SK-N-SH treated with all-trans-retinoic acid at 6 μM for 48 hours (cell line): ENCODE results near the gene CHDH.

Experiments used
- ATAC-seq: fragments of 200-7000 bp; cut with Tn5 transposase; 3 replicates; pipeline ENCODE4 v1.9.1; 2020; ENCODE audit warnings: mild to moderate bottlenecking, moderate library complexity
- ARNTL ChIP-seq: fragments of 450-650 bp; formaldehyde crosslinking; IDR thresholded peaks from 2 replicates; pipeline ENCODE4 v1.5.0; 2020; ENCODE audit warnings: low read depth, mild to moderate bottlenecking, moderate library complexity, borderline replicate concordance
- CSRNP3 ChIP-seq: fragments of 250-450 bp; sonication (Bioruptor Pico); IDR thresholded peaks from 2 replicates; pipeline ENCODE4 v1.5.1; 2021; ENCODE audit warnings: mild to moderate bottlenecking, moderate library complexity
- ESRRG ChIP-seq: fragments of 250-450 bp; sonication (Bioruptor Pico); IDR thresholded peaks from 2 replicates; pipeline ENCODE4 v1.6.1; 2021; ENCODE audit warnings: mild to moderate bottlenecking
- OSR1 ChIP-seq: fragments of 250-450 bp; sonication (Bioruptor Pico); IDR thresholded peaks from 2 replicates; pipeline ENCODE4 v1.8.0; 2022; ENCODE audit warnings: moderate library complexity, mild to moderate bottlenecking, inconsistent platforms
- PATZ1 ChIP-seq: fragments of 250-450 bp; sonication (Bioruptor Pico); IDR thresholded peaks from 2 replicates; pipeline ENCODE4 v1.8.0; 2020; ENCODE audit warnings: mild to moderate bottlenecking, moderate library complexity, borderline replicate concordance
- PPARA ChIP-seq: fragments of 250-450 bp; sonication (Bioruptor Pico); IDR thresholded peaks from 2 replicates; pipeline ENCODE4 v1.5.0; 2020; ENCODE audit warnings: mild to moderate bottlenecking, borderline replicate concordance
- RARB ChIP-seq: fragments of 250-450 bp; sonication (Bioruptor Pico); IDR thresholded peaks from 2 replicates; pipeline ENCODE4 v1.8.0; 2021; ENCODE audit warnings: mild to moderate bottlenecking, moderate library complexity
- SNAI2 ChIP-seq: fragments of 250-450 bp; sonication (Bioruptor Pico); IDR thresholded peaks from 2 replicates; pipeline ENCODE4 v1.5.0; 2020; ENCODE audit warnings: mild to moderate bottlenecking, moderate library complexity
- TCF4 ChIP-seq: fragments of 250-450 bp; sonication (Bioruptor Pico); IDR thresholded peaks from 2 replicates; pipeline ENCODE4 v1.8.0; 2021; ENCODE audit warnings: mild to moderate bottlenecking, moderate library complexity, borderline replicate concordance
- TOX ChIP-seq: fragments of 250-450 bp; sonication (Bioruptor Pico); IDR thresholded peaks from 2 replicates; pipeline ENCODE4 v1.8.0; 2021; ENCODE audit warnings: mild to moderate bottlenecking, moderate library complexity, borderline replicate concordance
- TSHZ2 ChIP-seq: fragments of 250-450 bp; sonication (Bioruptor Pico); IDR thresholded peaks from 2 replicates; pipeline ENCODE4 v1.5.0; 2020; ENCODE audit warnings: mild to moderate bottlenecking, moderate library complexity
- ZC3H10 ChIP-seq: fragments of 250-450 bp; sonication (Bioruptor Pico); IDR thresholded peaks from 2 replicates; pipeline ENCODE4 v1.5.1; 2021; ENCODE audit warnings: mild to moderate bottlenecking, moderate library complexity
- ZFP3 ChIP-seq: fragments of 250-450 bp; sonication (Bioruptor Pico); IDR thresholded peaks from 2 replicates; pipeline ENCODE4 v1.5.0; 2020; ENCODE audit warnings: mild to moderate bottlenecking, moderate library complexity
- ZFP30 ChIP-seq: fragments of 450-650 bp; formaldehyde crosslinking; IDR thresholded peaks from 2 replicates; pipeline ENCODE4 v1.5.0; 2022; ENCODE audit warnings: mild to moderate bottlenecking, moderate library complexity
- ZNF565 ChIP-seq: fragments of 450-650 bp; formaldehyde crosslinking; conservative IDR thresholded peaks from 2 replicates; pipeline ENCODE4 v1.5.0; 2020; ENCODE audit warnings: low read depth, mild to moderate bottlenecking, moderate library complexity
- ZNF70 ChIP-seq: fragments of 450-650 bp; formaldehyde crosslinking; IDR thresholded peaks from 2 replicates; pipeline ENCODE4 v1.5.0; 2020; ENCODE audit warnings: mild to moderate bottlenecking, moderate library complexity
- ZNF8 ChIP-seq: fragments of 450-650 bp; formaldehyde crosslinking; IDR thresholded peaks from 2 replicates; pipeline ENCODE4 v1.5.0; 2020; ENCODE audit warnings: mild to moderate bottlenecking, moderate library complexity
- TF ChIP-seq, protein P1 (sequence below): fragments of 250-450 bp; sonication (Bioruptor Pico); IDR thresholded peaks from 2 replicates; pipeline ENCODE4 v1.8.0; 2021; ENCODE audit warnings: low read depth, mild to moderate bottlenecking, moderate library complexity, borderline replicate concordance

CHDH gene

DNA sequence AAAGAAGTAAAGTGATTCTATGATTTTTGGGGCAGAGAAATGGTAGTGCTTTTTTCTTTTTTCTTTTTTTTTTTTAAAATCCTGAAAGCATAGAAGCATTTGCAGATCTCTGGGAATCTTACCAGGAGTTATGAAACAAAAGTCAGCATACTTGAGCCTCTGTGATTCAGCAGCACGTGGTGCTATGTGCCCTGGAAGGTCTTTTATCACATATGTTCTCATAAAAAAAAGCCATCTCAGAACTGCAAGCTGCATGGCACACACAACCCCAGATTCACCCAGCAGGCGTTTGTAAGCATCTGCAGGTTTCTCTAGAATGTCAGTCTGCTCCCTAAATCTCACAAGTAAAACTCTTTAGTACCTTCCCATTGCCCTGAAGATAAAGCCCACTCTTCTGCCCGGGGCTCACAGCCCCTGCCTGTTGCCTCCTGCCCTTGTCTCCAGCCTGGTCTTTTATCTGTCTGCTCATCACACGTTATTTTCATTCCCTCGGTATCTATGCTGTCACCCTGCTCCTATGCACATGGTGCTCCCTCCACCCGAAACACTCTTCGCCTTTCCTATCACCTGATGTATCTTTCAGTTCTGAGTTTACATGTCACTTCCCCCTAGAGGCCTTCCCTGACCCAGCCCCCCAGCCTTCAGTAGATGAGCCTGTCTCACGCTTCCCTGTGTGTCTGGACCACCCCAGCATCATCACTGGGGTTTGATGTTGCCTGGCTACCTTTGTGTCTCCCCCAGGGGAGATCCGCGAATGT, 72.4 kb downstream of the CHDH start (continued):
- TF ChIP-seq CSRNP3 (CRISPR knock-in tag) (no peak), RARB (CRISPR knock-in tag) (no peak), TSHZ2 (CRISPR knock-in tag) (no peak), PATZ1 (CRISPR knock-in tag) (no peak), ZFP3 (CRISPR knock-in tag) (no peak)

GRCh38 chr3:53773021-53773436, 73.2 kb downstream of the CHDH start:
- no peak; the same call in 2 of the 3 replicates for ATAC-seq

DNA sequence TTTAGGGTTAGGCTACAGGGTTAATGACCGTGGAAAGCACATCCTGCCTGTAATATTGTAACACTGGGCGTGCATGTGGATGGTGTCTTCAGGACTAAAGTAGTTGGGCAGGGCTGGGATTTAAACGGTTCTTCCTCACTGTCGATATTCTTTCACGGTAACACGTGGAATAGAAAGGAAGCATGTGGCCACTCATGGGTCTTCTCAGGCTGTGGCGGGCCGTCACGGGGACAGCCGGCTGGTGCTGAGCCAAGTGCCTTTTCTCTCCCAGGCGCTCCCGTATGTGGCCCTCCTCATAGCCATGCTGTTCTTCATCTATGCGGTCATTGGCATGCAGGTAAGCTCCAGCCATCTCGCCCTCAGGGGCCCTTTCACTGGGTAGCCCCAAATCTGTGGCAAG, 73.7 kb downstream of the CHDH start:
- TF ChIP-seq ZC3H10 (CRISPR knock-in tag), result no peak
- no peak for ATAC-seq

More at GRCh38 chr3:53773021-53773436, 73.2 kb downstream of the CHDH start:
- TF ChIP-seq TOX (no peak), RARB (CRISPR knock-in tag) (no peak), ZNF565 (no peak), ZC3H10 (CRISPR knock-in tag) (no peak)

- ATAC-seq, result no peak
- no peak for TF ChIP-seq ARNTL
- TF ChIP-seq PATZ1 (CRISPR knock-in tag), result no peak
- TF ChIP-seq ZNF565, result no peak
- no peak for TF ChIP-seq PPARA (CRISPR knock-in tag)
- no peak for TF ChIP-seq CSRNP3 (CRISPR knock-in tag)
- TF ChIP-seq ZFP3 (CRISPR knock-in tag), result no peak
- no peak for TF ChIP-seq ESRRG (CRISPR knock-in tag)
- TF ChIP-seq TSHZ2 (CRISPR knock-in tag), result no peak
- TF ChIP-seq ZFP30, result no peak
- TF ChIP-seq, protein P1, sequence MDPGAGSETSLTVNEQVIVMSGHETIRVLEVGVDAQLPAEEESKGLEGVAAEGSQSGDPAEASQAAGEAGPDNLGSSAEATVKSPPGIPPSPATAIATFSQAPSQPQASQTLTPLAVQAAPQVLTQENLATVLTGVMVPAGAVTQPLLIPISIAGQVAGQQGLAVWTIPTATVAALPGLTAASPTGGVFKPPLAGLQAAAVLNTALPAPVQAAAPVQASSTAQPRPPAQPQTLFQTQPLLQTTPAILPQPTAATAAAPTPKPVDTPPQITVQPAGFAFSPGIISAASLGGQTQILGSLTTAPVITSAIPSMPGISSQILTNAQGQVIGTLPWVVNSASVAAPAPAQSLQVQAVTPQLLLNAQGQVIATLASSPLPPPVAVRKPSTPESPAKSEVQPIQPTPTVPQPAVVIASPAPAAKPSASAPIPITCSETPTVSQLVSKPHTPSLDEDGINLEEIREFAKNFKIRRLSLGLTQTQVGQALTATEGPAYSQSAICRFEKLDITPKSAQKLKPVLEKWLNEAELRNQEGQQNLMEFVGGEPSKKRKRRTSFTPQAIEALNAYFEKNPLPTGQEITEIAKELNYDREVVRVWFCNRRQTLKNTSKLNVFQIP (CRISPR knock-in tag), result no peak
- TF ChIP-seq OSR1, result no peak
- no peak for TF ChIP-seq ZNF70 (CRISPR knock-in tag)
- no peak for TF ChIP-seq SNAI2
- no peak for TF ChIP-seq TCF4
- no peak for TF ChIP-seq TOX
- no peak for TF ChIP-seq RARB (CRISPR knock-in tag)
- no peak for TF ChIP-seq ZNF8 (CRISPR knock-in tag)
These were observed 77.5 kb downstream of the CHDH start for GRCh38 chr3:53768478-53769459.
